GM23248 (cell line): ENCODE data around the gene POLRMT. TPM values are rescaled to one million over a fixed set of nuclear protein-coding genes. Genes with fewer than 3 reads are reported as not detected.
"Not testable (repeated sequence)": the region's sequence is repeated elsewhere in the genome, so short reads cannot be mapped to it uniquely, and the experiment has no call there.

Source experiments
- DNase-seq: peaks from one replicate; pipeline ENCODE4 v3.0.0-alpha.2; 2015
- H2AFZ ChIP-seq: fragments of 200-600 bp; sonication (generic); 2 replicates; pipeline ENCODE4 v1.6.1; 2016; ENCODE audit warnings: antibody characterized with exemption
- H3F3A ChIP-seq: fragments of 200-600 bp; sonication (generic); 2 replicates; pipeline ENCODE4 v1.6.1; 2016; ENCODE audit warnings: mild to moderate bottlenecking, antibody characterized with exemption, mixed run types; ENCODE audit not compliant: insufficient read depth
- H3K27ac ChIP-seq: fragments of 200-600 bp; sonication (generic); 2 replicates; pipeline ENCODE4 v1.5.1; 2016; ENCODE audit warnings: mild to moderate bottlenecking
- H3K27me3 ChIP-seq: fragments of 200-600 bp; sonication (generic); replicated peaks from 2 replicates; pipeline ENCODE4 v1.6.1; 2016; ENCODE audit warnings: mild to moderate bottlenecking; ENCODE audit not compliant: insufficient read depth
- H3K36me3 ChIP-seq: fragments of 200-600 bp; sonication (generic); 2 replicates; pipeline ENCODE4 v1.6.1; 2016; ENCODE audit warnings: low read depth, mild to moderate bottlenecking
- H3K4me1 ChIP-seq: fragments of 200-600 bp; sonication (generic); 2 replicates; pipeline ENCODE4 v1.6.1; 2016; ENCODE audit warnings: mild to moderate bottlenecking; ENCODE audit not compliant: insufficient read depth
- H3K4me2 ChIP-seq: fragments of 200-600 bp; sonication (generic); one replicate; pipeline ENCODE4 v1.6.1; 2016; ENCODE audit warnings: mild to moderate bottlenecking; ENCODE audit not compliant: unreplicated experiment
- H3K4me3 ChIP-seq: fragments of 200-600 bp; sonication (generic); 2 replicates; pipeline ENCODE4 v1.5.1; 2016; ENCODE audit warnings: mild to moderate bottlenecking
- H3K79me2 ChIP-seq: fragments of 200-600 bp; sonication (generic); 2 replicates; pipeline ENCODE4 v1.6.1; 2016; ENCODE audit warnings: mild to moderate bottlenecking; ENCODE audit not compliant: insufficient read depth
- H3K9ac ChIP-seq: fragments of 200-600 bp; sonication (generic); 2 replicates; pipeline ENCODE4 v1.6.1; 2016; ENCODE audit warnings: mild to moderate bottlenecking
- H3K9me2 ChIP-seq: fragments of 200-600 bp; sonication (generic); 2 replicates; pipeline ENCODE4 v1.6.1; 2016; ENCODE audit warnings: mixed run types, mild to moderate bottlenecking, moderate library complexity; ENCODE audit not compliant: insufficient read depth
- H3K9me3 ChIP-seq: fragments of 200-600 bp; sonication (generic); one replicate; pipeline ENCODE4 v1.6.1; 2017; ENCODE audit warnings: low read depth
- H4K20me1 ChIP-seq: fragments of 200-600 bp; sonication (generic); 2 replicates; pipeline ENCODE4 v1.6.0; 2016; ENCODE audit not compliant: insufficient read depth
- EZH2 ChIP-seq: fragments of 200-600 bp; sonication (generic); IDR thresholded peaks from 2 replicates; pipeline ENCODE4 v1.6.1; 2018; ENCODE audit warnings: antibody characterized with exemption, mild to moderate bottlenecking; ENCODE audit not compliant: insufficient read depth, poor library complexity, severe bottlenecking
- EZH2phosphoT487 ChIP-seq: fragments of 200-600 bp; sonication (generic); IDR thresholded peaks from 2 replicates; pipeline ENCODE4 v1.6.1; 2018; ENCODE audit warnings: antibody characterized with exemption, moderate library complexity, mild to moderate bottlenecking, low read depth; ENCODE audit not compliant: insufficient read depth
- WGBS, 2 experiments: methylation state at CpG; one replicate each; pipeline ENCODE4 v1.1.6; 2015 to 2017; ENCODE audit warnings: low lambda C conversion rate in 2 of 2, low coverage in 1 of 2; ENCODE audit errors: missing lambda C conversion rate in 2 of 2; 5-methylcytosine and 5-hydroxymethylcytosine counted together
- in situ Hi-C: fragments of 300-500 bp; cut with MboI; formaldehyde crosslinking; loops from 2 replicates; pipeline ENCODE4 v1.15.0; 2020
- polyA plus RNA-seq: library from polyadenylated mRNA; unstranded; fragments of >200 nt; fragmentation: Nextera tagmentation; extraction: Ambion mirVana; gene quantifications from 2 replicates; pipeline ENCODE4 v1.2.1, GENCODE V29; 2016
- total RNA-seq: library from RNA; depleted of rRNA; stranded (reverse); fragments of >200 nt; shearing (Covaris generic); gene quantifications from 2 replicates; pipeline ENCODE4 v1.2.3, GENCODE V29; 2014

POLRMT gene
- total and polyA plus RNA-seq, 2 experiments from 2014 or later: 23.6 to 36.2 TPM

GRCh38 chr19:628168-628567 is 5.2 kb downstream of the POLRMT start:
- peaks cover 34% of the 10 kb centered on the region for H3K79me2 ChIP-seq
- TF ChIP-seq EZH2phosphoT487 (no peak), EZH2 (no peak)
- WGBS, 2 experiments: 85 to 90% methylated on average over 19 of the region's 19 CpGs

GRCh38 chr19:626566-626965 is 6.8 kb downstream of the POLRMT start:
- peaks cover 29% of the 10 kb centered on the region for H3K79me2 ChIP-seq
- DNase-seq, H3K4me3 ChIP-seq, H2AFZ ChIP-seq, H3K4me1 ChIP-seq, in situ Hi-C loops, H3K27me3 ChIP-seq, H3K9ac ChIP-seq, H3K4me2 ChIP-seq, H3K9me3 ChIP-seq, H3K27ac ChIP-seq, H4K20me1 ChIP-seq, H3K9me2 ChIP-seq, H3F3A ChIP-seq: not testable (repeated sequence)
- 88 to 94% methylated on average over 6 to 7 of the region's 7 CpGs for WGBS, 2 experiments
- peaks cover 13% of the 10 kb centered on the region; the same call in 1 of the 2 replicates for H3K36me3 ChIP-seq

More at GRCh38 chr19:628168-628567, 5.2 kb downstream of the POLRMT start:
- in situ Hi-C loops: no loop called here
- H3K9me2 ChIP-seq: no peaks in the 10 kb centered on the region
- peaks cover 6% of the 10 kb centered on the region; the same call in 1 of the 2 replicates for H3K4me1 ChIP-seq
- no peak overlapping the region for H2AFZ ChIP-seq
- no peaks in the 10 kb centered on the region for H4K20me1 ChIP-seq
- H3K27me3 ChIP-seq: no peaks in the 10 kb centered on the region
- no peak overlapping the region for H3K4me3 ChIP-seq
- no peak overlapping the region for H3K4me2 ChIP-seq
- H3K36me3 ChIP-seq: peaks cover 13% of the 10 kb centered on the region; the same call in 1 of the 2 replicates
- H3K9ac ChIP-seq: no peak overlapping the region
- H3F3A ChIP-seq: peaks cover 6% of the 10 kb centered on the region; the same call in 1 of the 2 replicates
- no peak overlapping the region for H3K27ac ChIP-seq
- no peaks in the 10 kb centered on the region for H3K9me3 ChIP-seq
- DNase-seq: no peak

- H2AFZ ChIP-seq: no peak overlapping the region
- no peak overlapping the region for H3K9ac ChIP-seq
- H3K9me2 ChIP-seq: no peaks in the 10 kb centered on the region
- peaks cover 16% of the 10 kb centered on the region; the same call in 1 of the 2 replicates for H3K79me2 ChIP-seq
- H3K27ac ChIP-seq: no peak overlapping the region
- TF ChIP-seq EZH2phosphoT487: no peak
- TF ChIP-seq EZH2: no peak
- H4K20me1 ChIP-seq: no peaks in the 10 kb centered on the region
- H3K27me3 ChIP-seq: no peaks in the 10 kb centered on the region
- no peak overlapping the region for H3K4me3 ChIP-seq
- no peak overlapping the region for H3K4me2 ChIP-seq
- 95 to 99% methylated on average over 5 of the region's 5 CpGs for WGBS, 2 experiments
- peaks cover 13% of the 10 kb centered on the region; the same call in 1 of the 2 replicates for H3K36me3 ChIP-seq
- DNase-seq: no peak
- in situ Hi-C loops: no loop called here
- no peaks in the 10 kb centered on the region for H3K4me1 ChIP-seq
- no peaks in the 10 kb centered on the region for H3F3A ChIP-seq
- no peaks in the 10 kb centered on the region for H3K9me3 ChIP-seq
Observed at GRCh38 chr19:625257-625656, 8.1 kb downstream of the POLRMT start.

- H3K79me2 ChIP-seq: peaks cover 16% of the 10 kb centered on the region; the same call in 1 of the 2 replicates
- H3K27ac ChIP-seq: no peak overlapping the region
- TF ChIP-seq EZH2 (no peak), EZH2phosphoT487 (no peak)
- peaks cover 13% of the 10 kb centered on the region; the same call in 1 of the 2 replicates for H3K36me3 ChIP-seq
- in situ Hi-C loops: no loop called here
- H3K4me1 ChIP-seq: no peaks in the 10 kb centered on the region
- no peaks in the 10 kb centered on the region for H3K9me2 ChIP-seq
- no peaks in the 10 kb centered on the region for H4K20me1 ChIP-seq
- no peaks in the 10 kb centered on the region for H3K9me3 ChIP-seq
- no peak overlapping the region for H2AFZ ChIP-seq
- 93 to 94% methylated on average over 17 to 19 of the region's 24 CpGs for WGBS, 2 experiments
- no peak overlapping the region for H3K9ac ChIP-seq
- H3K4me3 ChIP-seq: no peak overlapping the region
- H3K4me2 ChIP-seq: no peak overlapping the region
- no peaks in the 10 kb centered on the region for H3F3A ChIP-seq
- no peaks in the 10 kb centered on the region for H3K27me3 ChIP-seq
- DNase-seq: no peak
Observed at GRCh38 chr19:624433-625109, 8.8 kb downstream of the POLRMT start.

GRCh38 chr19:623974-624373 is 9.4 kb downstream of the POLRMT start:
- no peak for TF ChIP-seq EZH2phosphoT487
- no peak for TF ChIP-seq EZH2
- no peak overlapping the region for H3K27ac ChIP-seq
- H3K4me2 ChIP-seq: no peak overlapping the region
- no peak overlapping the region for H2AFZ ChIP-seq
- 88 to 90% methylated on average over 24 of the region's 24 CpGs for WGBS, 2 experiments
- H3K27me3 ChIP-seq: no peaks in the 10 kb centered on the region
- H3K9ac ChIP-seq: no peak overlapping the region
- no peaks in the 10 kb centered on the region for H3K4me1 ChIP-seq
- H3F3A ChIP-seq: no peaks in the 10 kb centered on the region
- no peak overlapping the region for H3K4me3 ChIP-seq
- no peaks in the 10 kb centered on the region for H3K9me3 ChIP-seq
- H4K20me1 ChIP-seq: no peaks in the 10 kb centered on the region
- H3K36me3 ChIP-seq: peaks cover 9% of the 10 kb centered on the region; the same call in 1 of the 2 replicates
- in situ Hi-C loops: no loop called here
- peaks cover 11% of the 10 kb centered on the region; the same call in 1 of the 2 replicates for H3K79me2 ChIP-seq
- DNase-seq: no peak
- no peaks in the 10 kb centered on the region for H3K9me2 ChIP-seq
